AG04450 (cell line): ENCODE data around the gene DPH2. TPM values are rescaled to one million over a fixed set of nuclear protein-coding genes. Genes with fewer than 3 reads are reported as not detected.

Experiments used
- CTCF ChIA-PET: fragments of 300-600, 350-600 bp; formaldehyde crosslinking; extraction: SDS; loops from one replicate; lab custom pipeline; 2022; ENCODE audit warnings: antibody characterized with exemption, inconsistent platforms; lab: Charles Lee
- POLR2A ChIA-PET: fragments of 350-600 bp; formaldehyde crosslinking; extraction: SDS; loops from one replicate; lab custom pipeline; 2021; ENCODE audit warnings: antibody characterized with exemption, inconsistent platforms; lab: Yijun Ruan, JAX
- DNase-seq: peaks from one replicate; pipeline ENCODE4 v3.0.0-alpha.2; 2011; ENCODE audit warnings: low read depth, low spot score
- H3K27ac ChIP-seq: one replicate; pipeline ENCODE4 v1.5.1; 2012; ENCODE audit warnings: low read depth, low read length, control low read depth
- H3K27me3 ChIP-seq: one replicate; pipeline ENCODE4 v1.6.0; 2012; ENCODE audit warnings: low read length; ENCODE audit not compliant: control insufficient read depth, insufficient read depth
- H3K4me3 ChIP-seq: 2 replicates; pipeline ENCODE4 v1.5.1; 2011; ENCODE audit warnings: mild to moderate bottlenecking, low read depth, low read length, control low read depth
- H3K9me3 ChIP-seq: 2 replicates; pipeline ENCODE4 v1.5.1; 2012; ENCODE audit warnings: low read length; ENCODE audit not compliant: control insufficient read depth, insufficient read depth
- polyA plus RNA-seq: library from polyadenylated mRNA; depleted of rRNA; stranded (reverse); fragments of >200 nt; gene quantifications from 2 replicates; pipeline ENCODE4 v1.2.3, GENCODE V29; 2011
- TF ChIP-seq, protein P1 (sequence below): IDR thresholded peaks from 2 replicates; pipeline ENCODE4 v1.5.1; 2011; ENCODE audit warnings: low read depth, low read length, control low read depth, inconsistent platforms

DPH2 gene
- polyA plus RNA-seq, 1 experiment: 17.9 TPM

- Histone ChIP-seq H3K4me3 (peak overlapping the region; percentile 91), H3K9me3 (no peaks in the 10 kb centered on the region; the same call in 1 of the 2 replicates), H3K27ac (no peak overlapping the region), H3K27me3 (no peaks in the 10 kb centered on the region)
- no peak for DNase-seq
- POLR2A ChIA-PET: interaction anchor here (1.6 kb wide), 2 partner anchors 23 to 28 kb away, joined by 3 to 5 read pairs; partner anchors contain the start of genes ATP6V0B and DPH2
- CTCF ChIA-PET: interaction anchor here (1.3 to 7.5 kb wide), 2 partner anchors 13 to 184 kb away, joined by 7 to 80 read pairs; partner anchors contain the start of gene ARTN
- TF ChIP-seq, protein P1, sequence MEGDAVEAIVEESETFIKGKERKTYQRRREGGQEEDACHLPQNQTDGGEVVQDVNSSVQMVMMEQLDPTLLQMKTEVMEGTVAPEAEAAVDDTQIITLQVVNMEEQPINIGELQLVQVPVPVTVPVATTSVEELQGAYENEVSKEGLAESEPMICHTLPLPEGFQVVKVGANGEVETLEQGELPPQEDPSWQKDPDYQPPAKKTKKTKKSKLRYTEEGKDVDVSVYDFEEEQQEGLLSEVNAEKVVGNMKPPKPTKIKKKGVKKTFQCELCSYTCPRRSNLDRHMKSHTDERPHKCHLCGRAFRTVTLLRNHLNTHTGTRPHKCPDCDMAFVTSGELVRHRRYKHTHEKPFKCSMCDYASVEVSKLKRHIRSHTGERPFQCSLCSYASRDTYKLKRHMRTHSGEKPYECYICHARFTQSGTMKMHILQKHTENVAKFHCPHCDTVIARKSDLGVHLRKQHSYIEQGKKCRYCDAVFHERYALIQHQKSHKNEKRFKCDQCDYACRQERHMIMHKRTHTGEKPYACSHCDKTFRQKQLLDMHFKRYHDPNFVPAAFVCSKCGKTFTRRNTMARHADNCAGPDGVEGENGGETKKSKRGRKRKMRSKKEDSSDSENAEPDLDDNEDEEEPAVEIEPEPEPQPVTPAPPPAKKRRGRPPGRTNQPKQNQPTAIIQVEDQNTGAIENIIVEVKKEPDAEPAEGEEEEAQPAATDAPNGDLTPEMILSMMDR: no peak
Measured at GRCh38 chr1:43947061-43947873, 22.5 kb upstream of the DPH2 start.

DNA sequence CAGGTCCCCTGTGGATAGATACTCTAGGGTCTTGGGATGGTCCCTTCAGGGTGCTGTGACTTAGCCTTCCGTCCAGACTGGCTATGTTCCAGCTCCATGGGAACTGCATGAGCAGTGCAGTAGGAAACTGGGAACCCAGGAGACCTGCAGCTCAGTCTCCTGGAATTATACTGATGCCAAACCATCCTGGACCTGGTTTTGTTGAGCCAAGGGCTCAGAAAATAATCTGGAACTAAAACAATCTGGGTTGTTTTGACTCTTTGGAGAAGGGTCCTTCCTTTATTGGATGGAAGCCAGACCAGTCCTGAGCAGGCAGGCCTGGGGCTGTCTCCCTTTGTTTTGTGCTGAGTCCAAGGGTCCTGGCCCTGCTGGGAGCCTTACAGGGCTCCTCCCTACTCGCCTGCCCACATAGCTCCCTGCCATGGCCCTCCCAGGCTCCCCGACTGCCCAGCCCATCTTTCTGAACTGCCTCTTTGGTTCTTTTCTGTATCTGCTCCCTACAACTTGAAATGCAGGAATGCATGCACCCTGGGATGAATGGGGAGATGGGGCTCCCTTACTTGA, 21.9 kb upstream of the DPH2 start:
- peak overlapping the region; percentile 91 for H3K4me3 ChIP-seq
- CTCF ChIA-PET: interaction anchor here (0.7 to 7.5 kb wide), 4 partner anchors 14 to 185 kb away, joined by 3 to 80 read pairs (median 6); partner anchors contain the start of gene ARTN
- TF ChIP-seq, protein P1: no peak
- no peaks in the 10 kb centered on the region; the same call in 1 of the 2 replicates for H3K9me3 ChIP-seq
- no peaks in the 10 kb centered on the region for H3K27me3 ChIP-seq
- H3K27ac ChIP-seq: no peak overlapping the region
- POLR2A ChIA-PET: interaction anchor here (1.6 kb wide), 1 partner anchor 22 kb away, joined by 3 read pairs; the partner anchor contains the start of gene DPH2
- no peak for DNase-seq

GRCh38 chr1:43949678-43950077, 20.1 kb upstream of the DPH2 start:
- TF ChIP-seq, protein P1: no peak
- no peak overlapping the region for H3K27ac ChIP-seq
- POLR2A ChIA-PET: no interaction called here
- no peak overlapping the region for H3K4me3 ChIP-seq
- CTCF ChIA-PET: interaction anchor here (1.4 to 1.6 kb wide), 2 partner anchors 15 to 56 kb away, joined by 3 to 10 read pairs; partner anchors contain the start of gene ARTN
- H3K27me3 ChIP-seq: no peaks in the 10 kb centered on the region
- no peak for DNase-seq
- no peaks in the 10 kb centered on the region; the same call in 1 of the 2 replicates for H3K9me3 ChIP-seq

- H3K27ac ChIP-seq: no peak overlapping the region
- TF ChIP-seq, protein P1: no peak
- H3K27me3 ChIP-seq: no peaks in the 10 kb centered on the region
- no peak overlapping the region for H3K4me3 ChIP-seq
- ChIA-PET CTCF (interaction anchor here (1.0 to 1.4 kb wide), 2 partner anchors 17 to 188 kb away, joined by 4 to 10 read pairs; partner anchors contain the start of gene ARTN), POLR2A (no interaction called here)
- DNase-seq: no peak
- H3K9me3 ChIP-seq: no peaks in the 10 kb centered on the region; the same call in 1 of the 2 replicates
Measured at GRCh38 chr1:43951021-43951985, 18.5 kb upstream of the DPH2 start.
